Activated naive CD4-positive, alpha-beta T cell treated with anti-CD3 and anti-CD28 coated beads, Interleukin-2, amount 50 U/mL, for 24 hours (primary cell): ENCODE data around the gene SLC36A1.

Source experiments
- H3K27ac Mint-ChIP-seq: one replicate; pipeline ENCODE4 v1.8.0; 2021; ENCODE audit warnings: mild to moderate bottlenecking, mixed read lengths
- H3K27me3 Mint-ChIP-seq: one replicate; pipeline ENCODE4 v1.8.0; 2021; ENCODE audit warnings: mixed read lengths
- H3K36me3 Mint-ChIP-seq: one replicate; pipeline ENCODE4 v1.8.0; 2021; ENCODE audit warnings: mixed read lengths
- H3K4me1 Mint-ChIP-seq: one replicate; pipeline ENCODE4 v1.8.0; 2021; ENCODE audit warnings: mixed read lengths
- H3K4me3 Mint-ChIP-seq: one replicate; pipeline ENCODE4 v1.8.0; 2021; ENCODE audit warnings: mild to moderate bottlenecking, mixed read lengths
- H3K9me3 Mint-ChIP-seq: one replicate; pipeline ENCODE4 v1.8.0; 2021; ENCODE audit warnings: mixed read lengths

Gene SLC36A1

DNA sequence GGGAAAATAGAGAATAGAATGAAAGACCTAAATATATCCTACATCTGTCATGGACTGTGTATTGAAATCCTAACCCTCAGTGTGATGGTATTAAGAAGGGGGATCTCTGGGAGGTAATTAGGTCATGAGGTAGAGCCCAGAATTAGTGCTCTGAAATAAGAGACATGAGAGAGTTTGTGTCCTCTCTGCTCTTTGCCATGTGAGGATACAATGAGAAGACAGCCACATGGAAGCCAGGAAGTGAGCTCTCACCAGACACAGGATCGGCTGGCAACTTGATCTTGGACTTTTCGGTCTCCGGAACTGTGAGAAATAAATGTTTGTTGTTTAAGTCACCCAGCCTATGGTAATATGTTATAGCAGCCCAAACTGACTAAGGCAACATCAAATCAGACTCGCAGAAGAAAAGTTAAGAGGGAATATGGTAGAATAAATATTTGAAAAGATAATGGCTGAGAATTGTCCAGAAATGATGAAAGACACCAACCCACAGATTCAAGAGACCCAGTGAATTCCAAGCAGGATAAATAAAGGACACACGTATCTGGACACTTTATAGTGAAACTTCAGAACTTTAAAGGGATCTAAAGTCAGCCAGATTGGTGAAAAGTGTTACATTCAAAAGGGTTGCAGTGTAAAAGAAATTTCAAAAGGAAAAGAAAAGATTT, 12.7 kb upstream of the SLC36A1 start:
- H3K4me3 Mint-ChIP-seq: no peak overlapping the region
- peaks cover 2% of the 10 kb centered on the region for H3K27me3 Mint-ChIP-seq
- no peaks in the 10 kb centered on the region for H3K9me3 Mint-ChIP-seq
- no peaks in the 10 kb centered on the region for H3K4me1 Mint-ChIP-seq
- no peaks in the 10 kb centered on the region for H3K36me3 Mint-ChIP-seq
- no peak overlapping the region for H3K27ac Mint-ChIP-seq

DNA sequence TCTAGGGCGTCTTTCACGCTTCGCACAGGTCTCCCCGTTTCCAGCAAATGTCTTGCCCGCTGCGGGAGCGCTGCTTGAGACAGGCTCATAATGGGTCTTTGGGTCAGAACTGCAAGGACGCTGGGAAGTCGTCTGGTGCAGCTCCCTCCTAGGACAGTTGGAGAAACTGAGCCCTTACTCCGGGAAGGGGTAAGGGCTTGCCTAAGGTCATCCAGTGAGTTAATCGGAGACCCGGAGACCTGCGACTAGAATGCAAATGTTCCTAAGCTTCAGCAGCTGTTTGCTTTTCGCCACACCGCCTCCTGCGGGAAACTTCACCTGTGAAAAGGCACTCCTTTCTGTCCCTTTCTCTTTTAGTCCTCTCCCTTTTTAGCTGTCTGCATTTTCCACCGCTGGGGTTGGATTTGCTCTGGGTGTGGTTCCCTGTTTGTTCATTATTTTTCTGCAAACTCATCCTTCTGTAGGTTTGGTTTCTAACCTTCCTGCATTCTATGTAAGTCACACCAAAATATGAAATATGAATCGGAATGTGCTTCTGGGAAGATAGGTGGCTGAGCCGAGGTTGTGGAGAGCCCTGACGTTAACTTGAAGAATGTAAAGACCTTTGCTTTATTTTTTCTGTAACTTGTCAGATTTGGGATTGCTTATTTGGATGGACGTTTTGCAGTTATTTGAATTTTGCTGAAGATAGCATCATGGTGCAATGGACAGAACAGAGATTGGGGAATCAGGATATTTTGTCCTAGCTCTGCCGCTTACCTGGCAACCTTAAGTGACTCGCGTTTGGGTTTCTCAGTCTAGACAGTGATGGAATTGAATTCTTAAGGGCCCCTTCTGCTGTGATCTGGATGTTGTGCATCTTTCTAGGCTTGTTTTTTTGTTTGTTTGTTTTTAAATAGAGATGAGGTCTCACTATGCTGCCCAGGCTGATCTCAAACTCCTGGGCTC, 909 bp downstream of the SLC36A1 start:
- H3K27me3 Mint-ChIP-seq: peaks cover 4% of the 10 kb centered on the region
- peak overlapping the region; percentile 97 for H3K4me3 Mint-ChIP-seq
- H3K27ac Mint-ChIP-seq: peak overlapping the region; percentile 91
- H3K9me3 Mint-ChIP-seq: no peaks in the 10 kb centered on the region
- H3K36me3 Mint-ChIP-seq: no peaks in the 10 kb centered on the region
- H3K4me1 Mint-ChIP-seq: peaks cover 21% of the 10 kb centered on the region

DNA sequence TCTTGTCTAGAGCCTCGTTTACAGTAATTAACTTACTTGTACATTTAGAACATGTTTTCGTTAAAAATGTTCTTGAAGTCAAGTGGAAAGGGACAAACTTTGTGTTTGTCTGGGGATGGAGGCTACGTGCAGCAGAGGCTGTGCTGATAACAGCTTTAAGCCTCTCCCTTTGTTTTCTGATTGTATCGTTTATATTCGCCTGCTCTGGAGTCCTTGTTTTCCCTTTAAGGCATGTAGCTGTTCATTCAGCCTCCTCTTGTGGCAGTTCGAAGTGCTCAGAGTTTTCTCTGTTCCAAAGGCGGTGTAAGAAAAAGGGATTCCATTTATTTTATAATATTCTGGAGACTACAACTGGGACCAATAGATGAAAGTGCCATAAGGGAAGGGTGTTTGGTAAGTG, 1.9 kb downstream of the SLC36A1 start:
- peaks cover 21% of the 10 kb centered on the region for H3K4me1 Mint-ChIP-seq
- no peaks in the 10 kb centered on the region for H3K9me3 Mint-ChIP-seq
- no peaks in the 10 kb centered on the region for H3K36me3 Mint-ChIP-seq
- peaks cover 4% of the 10 kb centered on the region for H3K27me3 Mint-ChIP-seq
- H3K27ac Mint-ChIP-seq: peak overlapping the region; percentile 62
- H3K4me3 Mint-ChIP-seq: peak overlapping the region; percentile 97

GRCh38 chr5:151449839-151450238, 2.4 kb downstream of the SLC36A1 start:
- no peak overlapping the region for H3K27ac Mint-ChIP-seq
- H3K4me1 Mint-ChIP-seq: peaks cover 21% of the 10 kb centered on the region
- H3K36me3 Mint-ChIP-seq: no peaks in the 10 kb centered on the region
- H3K4me3 Mint-ChIP-seq: no peak overlapping the region
- H3K27me3 Mint-ChIP-seq: peaks cover 3% of the 10 kb centered on the region
- no peaks in the 10 kb centered on the region for H3K9me3 Mint-ChIP-seq

- peaks cover 21% of the 10 kb centered on the region for H3K4me1 Mint-ChIP-seq
- no peaks in the 10 kb centered on the region for H3K9me3 Mint-ChIP-seq
- no peak overlapping the region for H3K4me3 Mint-ChIP-seq
- no peaks in the 10 kb centered on the region for H3K36me3 Mint-ChIP-seq
- peaks cover 1% of the 10 kb centered on the region for H3K27me3 Mint-ChIP-seq
- no peak overlapping the region for H3K27ac Mint-ChIP-seq
Observed at GRCh38 chr5:151450605-151451004, 3.2 kb downstream of the SLC36A1 start.

- Mint-ChIP-seq H3K4me1 (peaks cover 21% of the 10 kb centered on the region), H3K9me3 (no peaks in the 10 kb centered on the region), H3K27me3 (no peaks in the 10 kb centered on the region), H3K36me3 (no peaks in the 10 kb centered on the region), H3K4me3 (no peak overlapping the region), H3K27ac (no peak overlapping the region)
Observed at GRCh38 chr5:151451626-151452520, 4.5 kb downstream of the SLC36A1 start.

DNA sequence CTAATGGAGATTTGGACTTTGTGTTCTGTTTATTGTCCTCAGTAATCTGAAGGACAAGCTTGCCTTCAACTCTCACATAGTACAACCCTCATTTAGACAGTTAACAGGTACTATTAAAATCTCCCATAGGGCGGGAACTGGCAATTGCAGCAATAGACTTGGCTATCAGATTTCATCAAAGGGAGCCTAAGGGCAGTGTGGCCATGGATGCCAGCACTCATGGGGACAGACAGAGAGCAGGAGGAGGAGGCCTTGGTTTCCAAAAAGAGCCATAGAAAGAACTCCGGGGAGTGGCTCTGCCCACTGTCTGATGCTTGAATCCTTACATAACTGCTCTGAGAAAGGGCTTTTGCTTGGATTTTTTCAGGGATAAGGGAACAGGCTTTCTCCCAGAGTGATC, 6.8 kb downstream of the SLC36A1 start:
- H3K27ac Mint-ChIP-seq: no peak overlapping the region
- H3K4me1 Mint-ChIP-seq: peaks cover 11% of the 10 kb centered on the region
- H3K4me3 Mint-ChIP-seq: no peak overlapping the region
- H3K36me3 Mint-ChIP-seq: peaks cover 2% of the 10 kb centered on the region
- no peaks in the 10 kb centered on the region for H3K27me3 Mint-ChIP-seq
- H3K9me3 Mint-ChIP-seq: no peaks in the 10 kb centered on the region

DNA sequence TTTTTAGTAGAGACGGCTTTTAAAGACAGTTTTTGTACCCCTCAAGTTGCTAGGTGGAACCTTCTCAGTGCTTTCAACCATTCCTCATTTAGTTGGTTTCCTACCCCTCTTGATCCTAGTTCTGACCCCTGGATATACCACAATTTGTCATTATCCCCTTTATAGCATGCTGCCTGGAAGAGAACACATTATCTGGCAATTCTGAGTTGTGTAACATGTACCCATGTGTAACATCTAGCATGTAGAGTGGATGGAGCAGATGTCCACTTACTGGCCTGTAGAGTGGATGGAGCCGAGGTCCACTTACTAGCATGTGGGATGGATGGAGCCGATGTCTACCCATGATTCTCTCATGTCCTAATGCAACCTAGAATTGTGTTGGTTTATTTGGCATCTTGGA, 7.5 kb downstream of the SLC36A1 start:
- H3K4me3 Mint-ChIP-seq: no peak overlapping the region
- H3K27ac Mint-ChIP-seq: no peak overlapping the region
- no peaks in the 10 kb centered on the region for H3K27me3 Mint-ChIP-seq
- H3K9me3 Mint-ChIP-seq: no peaks in the 10 kb centered on the region
- H3K36me3 Mint-ChIP-seq: peaks cover 2% of the 10 kb centered on the region
- H3K4me1 Mint-ChIP-seq: peaks cover 4% of the 10 kb centered on the region

GRCh38 chr5:151456321-151456940, 9.0 kb downstream of the SLC36A1 start:
- H3K9me3 Mint-ChIP-seq: no peaks in the 10 kb centered on the region
- H3K36me3 Mint-ChIP-seq: peaks cover 7% of the 10 kb centered on the region
- no peaks in the 10 kb centered on the region for H3K27me3 Mint-ChIP-seq
- H3K4me1 Mint-ChIP-seq: no peaks in the 10 kb centered on the region
- no peak overlapping the region for H3K4me3 Mint-ChIP-seq
- H3K27ac Mint-ChIP-seq: no peak overlapping the region

DNA sequence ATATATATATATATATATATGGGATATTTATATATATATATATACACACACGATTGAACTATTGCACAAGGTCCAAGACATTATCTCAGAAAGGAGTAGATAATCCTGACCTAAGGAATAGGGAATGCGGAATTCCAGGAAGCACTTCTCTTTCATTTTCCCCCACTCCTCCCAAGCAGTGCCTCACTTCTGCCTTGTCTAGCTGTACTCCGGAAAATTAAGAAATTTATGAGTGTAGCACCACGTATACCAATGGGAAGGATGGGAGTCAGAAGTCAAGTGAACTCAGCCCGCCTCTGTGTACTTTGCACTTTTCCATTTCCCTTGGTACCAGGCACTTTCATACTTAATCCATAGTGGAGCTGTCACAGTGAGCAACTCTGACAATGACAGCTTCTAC, 10.9 kb downstream of the SLC36A1 start:
- Mint-ChIP-seq H3K9me3 (no peaks in the 10 kb centered on the region), H3K4me1 (no peaks in the 10 kb centered on the region)

DNA sequence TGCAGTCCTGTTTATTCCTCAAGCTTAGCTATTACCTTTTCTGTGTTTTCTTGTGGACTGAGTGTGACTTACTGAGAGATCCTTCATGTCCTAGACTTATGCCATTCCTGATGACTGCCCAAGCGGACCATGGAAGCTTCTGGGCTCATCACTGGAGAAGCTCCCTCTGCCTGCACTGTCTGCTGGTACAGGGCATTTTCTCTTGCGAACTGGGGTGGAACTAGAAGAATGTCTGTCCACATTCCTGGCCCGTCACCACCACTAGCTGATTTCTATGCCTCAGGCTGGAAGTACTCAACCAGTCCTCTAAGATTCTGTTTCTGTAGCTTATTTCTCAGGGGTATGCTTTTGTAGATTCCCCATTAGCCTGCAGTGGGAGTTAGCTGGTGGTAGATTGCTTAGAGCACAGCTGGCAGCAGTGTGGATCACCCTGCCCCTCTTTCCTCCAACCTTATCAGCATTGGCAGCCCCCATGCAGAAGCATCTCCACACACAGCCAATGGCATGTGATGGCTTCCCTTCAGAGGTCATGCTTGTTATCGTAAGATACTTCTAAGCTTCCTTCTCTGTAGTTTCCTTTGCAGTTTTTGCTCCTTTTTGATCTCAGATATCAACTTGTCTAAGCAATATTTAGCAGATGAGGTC, 12.4 kb downstream of the SLC36A1 start:
- Mint-ChIP-seq H3K36me3 (peaks cover 7% of the 10 kb centered on the region), H3K9me3 (no peaks in the 10 kb centered on the region), H3K27me3 (no peaks in the 10 kb centered on the region), H3K4me1 (no peaks in the 10 kb centered on the region), H3K4me3 (no peak overlapping the region), H3K27ac (no peak overlapping the region)

More for the DNA sequence above, 10.9 kb downstream of the SLC36A1 start:
- H3K36me3 Mint-ChIP-seq: peaks cover 7% of the 10 kb centered on the region
- no peaks in the 10 kb centered on the region for H3K27me3 Mint-ChIP-seq
- no peak overlapping the region for H3K4me3 Mint-ChIP-seq
- no peak overlapping the region for H3K27ac Mint-ChIP-seq

DNA sequence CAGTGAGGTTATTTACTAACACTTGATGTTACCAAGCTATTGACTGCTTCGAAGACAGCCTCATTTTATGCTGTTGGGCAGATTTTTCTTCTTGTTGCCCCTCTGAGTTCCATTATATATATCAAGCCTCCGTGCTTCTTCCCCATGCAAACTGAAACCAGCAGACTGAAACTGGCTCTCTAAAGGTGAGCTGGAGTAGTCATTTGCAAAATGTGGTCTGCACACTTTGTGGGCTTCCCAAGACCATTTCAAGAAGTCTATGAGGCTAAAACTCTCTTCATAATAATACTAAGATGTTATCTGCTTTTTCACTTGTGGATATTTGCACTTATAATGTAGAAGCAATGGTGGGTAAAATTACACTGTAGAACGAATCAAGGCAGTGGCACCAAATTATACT, 13.9 kb downstream of the SLC36A1 start:
- H3K27ac Mint-ChIP-seq: no peak overlapping the region
- no peaks in the 10 kb centered on the region for H3K27me3 Mint-ChIP-seq

GRCh38 chr5:151463137-151464029, 16.0 kb downstream of the SLC36A1 start:
- H3K9me3 Mint-ChIP-seq: no peaks in the 10 kb centered on the region
- no peaks in the 10 kb centered on the region for H3K4me1 Mint-ChIP-seq
- no peaks in the 10 kb centered on the region for H3K27me3 Mint-ChIP-seq
- H3K27ac Mint-ChIP-seq: no peak overlapping the region
- peaks cover 18% of the 10 kb centered on the region for H3K36me3 Mint-ChIP-seq
- H3K4me3 Mint-ChIP-seq: no peak overlapping the region

More for the DNA sequence above, 13.9 kb downstream of the SLC36A1 start:
- H3K9me3 Mint-ChIP-seq: no peaks in the 10 kb centered on the region
- H3K36me3 Mint-ChIP-seq: peaks cover 13% of the 10 kb centered on the region
- no peak overlapping the region for H3K4me3 Mint-ChIP-seq
- no peaks in the 10 kb centered on the region for H3K4me1 Mint-ChIP-seq

- H3K27ac Mint-ChIP-seq: no peak overlapping the region
- no peaks in the 10 kb centered on the region for H3K9me3 Mint-ChIP-seq
- no peaks in the 10 kb centered on the region for H3K4me1 Mint-ChIP-seq
- no peak overlapping the region for H3K4me3 Mint-ChIP-seq
- no peaks in the 10 kb centered on the region for H3K27me3 Mint-ChIP-seq
- H3K36me3 Mint-ChIP-seq: peaks cover 18% of the 10 kb centered on the region
Observed at GRCh38 chr5:151464101-151464500, 16.7 kb downstream of the SLC36A1 start.
